ENCODE results near the gene VWA5B1.

DNA sequence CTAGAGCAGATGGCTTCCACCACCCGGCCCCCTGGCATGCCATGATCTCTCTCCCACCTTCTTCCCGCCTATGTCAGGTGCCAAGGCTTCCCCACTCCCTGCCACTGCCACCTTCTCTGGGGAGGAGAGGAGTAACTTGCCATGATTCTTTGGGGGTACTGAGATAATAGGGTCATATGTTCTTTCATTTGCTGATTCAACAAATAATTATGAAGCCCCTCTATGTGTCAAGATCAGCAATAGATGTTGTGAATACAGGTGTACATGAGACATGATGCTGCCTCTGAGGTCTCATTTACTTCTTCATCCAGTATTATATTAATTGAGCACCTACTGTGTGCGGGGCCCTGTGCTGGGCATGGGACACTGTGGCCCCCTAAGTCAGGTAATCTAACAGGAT lies 6.0 kb upstream of the VWA5B1 start:
- TF ChIP-seq, protein P1, sequence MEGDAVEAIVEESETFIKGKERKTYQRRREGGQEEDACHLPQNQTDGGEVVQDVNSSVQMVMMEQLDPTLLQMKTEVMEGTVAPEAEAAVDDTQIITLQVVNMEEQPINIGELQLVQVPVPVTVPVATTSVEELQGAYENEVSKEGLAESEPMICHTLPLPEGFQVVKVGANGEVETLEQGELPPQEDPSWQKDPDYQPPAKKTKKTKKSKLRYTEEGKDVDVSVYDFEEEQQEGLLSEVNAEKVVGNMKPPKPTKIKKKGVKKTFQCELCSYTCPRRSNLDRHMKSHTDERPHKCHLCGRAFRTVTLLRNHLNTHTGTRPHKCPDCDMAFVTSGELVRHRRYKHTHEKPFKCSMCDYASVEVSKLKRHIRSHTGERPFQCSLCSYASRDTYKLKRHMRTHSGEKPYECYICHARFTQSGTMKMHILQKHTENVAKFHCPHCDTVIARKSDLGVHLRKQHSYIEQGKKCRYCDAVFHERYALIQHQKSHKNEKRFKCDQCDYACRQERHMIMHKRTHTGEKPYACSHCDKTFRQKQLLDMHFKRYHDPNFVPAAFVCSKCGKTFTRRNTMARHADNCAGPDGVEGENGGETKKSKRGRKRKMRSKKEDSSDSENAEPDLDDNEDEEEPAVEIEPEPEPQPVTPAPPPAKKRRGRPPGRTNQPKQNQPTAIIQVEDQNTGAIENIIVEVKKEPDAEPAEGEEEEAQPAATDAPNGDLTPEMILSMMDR (IDR thresholded peaks at IDR 0.05; ENCODE audit: extremely low read depth in 1 of 2, insufficient read depth in 1 of 2, low read depth in 1 of 2, low read length in 2 of 2): no peak
- TF ChIP-seq POLR2A (IDR thresholded peaks at IDR 0.05; ENCODE audit: low read depth, low read length) (no peak), MYC (IDR thresholded peaks at IDR 0.05; ENCODE audit: low read depth, low read length) (no peak), FOS (IDR thresholded peaks at IDR 0.05; ENCODE audit: borderline replicate concordance, insufficient read depth, low read length) (no peak)
